H9 (cell line): ENCODE measurements around the gene TGOLN2. TPM values are rescaled to one million over a fixed set of nuclear protein-coding genes. Genes with fewer than 3 reads are reported as not detected.

Source experiments
- DNase-seq: peaks from one replicate; pipeline ENCODE4 v3.0.0-alpha.2; 2017
- H2AFZ ChIP-seq: one replicate; pipeline ENCODE4 v1.6.1; 2013; ENCODE audit warnings: mild to moderate bottlenecking, low read length, control low read depth, moderate library complexity
- H2AK5ac ChIP-seq: 2 replicates; pipeline ENCODE4 v1.6.1; 2013; ENCODE audit warnings: low read length, control low read depth, mixed read lengths; ENCODE audit not compliant: insufficient read length
- H2BK120ac ChIP-seq: one replicate; pipeline ENCODE4 v1.6.1; 2013; ENCODE audit warnings: low read depth, mild to moderate bottlenecking, low read length, control low read depth, inconsistent platforms; ENCODE audit not compliant: poor library complexity, severe bottlenecking
- H2BK12ac ChIP-seq: 2 replicates; pipeline ENCODE4 v1.6.1; 2013; ENCODE audit warnings: low read length, control low read depth, mixed read lengths, low read depth; ENCODE audit not compliant: insufficient read length
- H2BK15ac ChIP-seq: 2 replicates; pipeline ENCODE4 v1.6.1; 2013; ENCODE audit warnings: low read depth, low read length, control low read depth
- H2BK20ac ChIP-seq: one replicate; pipeline ENCODE4 v1.6.1; 2013; ENCODE audit warnings: low read depth, mild to moderate bottlenecking, low read length, control low read depth, inconsistent platforms; ENCODE audit not compliant: poor library complexity, severe bottlenecking
- H2BK5ac ChIP-seq: 2 replicates; pipeline ENCODE4 v1.6.1; 2013; ENCODE audit warnings: low read length, control low read depth, mixed read lengths; ENCODE audit not compliant: insufficient read length
- H3K14ac ChIP-seq: 2 replicates; pipeline ENCODE4 v1.6.1; 2013; ENCODE audit warnings: low read length, control low read depth; ENCODE audit not compliant: insufficient read depth
- H3K18ac ChIP-seq: 2 replicates; pipeline ENCODE4 v1.6.1; 2013; ENCODE audit warnings: low read depth, mild to moderate bottlenecking, mixed read lengths, low read length, control low read depth; ENCODE audit not compliant: insufficient read length
- H3K23ac ChIP-seq: 2 replicates; pipeline ENCODE4 v1.6.1; 2013; ENCODE audit warnings: low read length, control low read depth, mixed read lengths, low read depth; ENCODE audit not compliant: insufficient read length
- H3K23me2 ChIP-seq: 2 replicates; pipeline ENCODE4 v1.6.1; 2013; ENCODE audit warnings: low read depth, mild to moderate bottlenecking, mixed read lengths, low read length, control low read depth; ENCODE audit not compliant: insufficient read length, poor library complexity, severe bottlenecking
- H3K27ac ChIP-seq: 2 replicates; pipeline ENCODE4 v1.5.1; 2013; ENCODE audit warnings: low read length, control low read depth, mixed read lengths, low read depth; ENCODE audit not compliant: insufficient read length
- H3K27me3 ChIP-seq: 2 replicates; pipeline ENCODE4 v1.6.1; 2013; ENCODE audit warnings: low read length, control low read depth, inconsistent platforms; ENCODE audit not compliant: insufficient read depth
- H3K4ac ChIP-seq: 2 replicates; pipeline ENCODE4 v1.6.1; 2013; ENCODE audit warnings: low read depth, mild to moderate bottlenecking, control low read depth, inconsistent platforms, low read length, moderate library complexity
- H3K4me1 ChIP-seq: 2 replicates; pipeline ENCODE4 v1.6.1; 2013; ENCODE audit warnings: low read length, control low read depth, inconsistent platforms; ENCODE audit not compliant: insufficient read depth
- H3K4me2 ChIP-seq: 2 replicates; pipeline ENCODE4 v1.6.1; 2013; ENCODE audit warnings: low read length, control low read depth, mixed read lengths; ENCODE audit not compliant: insufficient read length, insufficient read depth
- H3K56ac ChIP-seq: 2 replicates; pipeline ENCODE4 v1.6.1; 2013; ENCODE audit warnings: low read depth, mild to moderate bottlenecking, mixed read lengths, low read length, control low read depth; ENCODE audit not compliant: insufficient read length
- H3K79me1 ChIP-seq: 2 replicates; pipeline ENCODE4 v1.6.1; 2013; ENCODE audit warnings: low read depth, mild to moderate bottlenecking, moderate library complexity, low read length, control low read depth, inconsistent platforms; ENCODE audit not compliant: insufficient read depth, poor library complexity, severe bottlenecking
- H3K79me2 ChIP-seq: 2 replicates; pipeline ENCODE4 v1.6.1; 2013; ENCODE audit warnings: low read length, control low read depth, inconsistent platforms; ENCODE audit not compliant: insufficient read depth
- H3K9ac ChIP-seq: 2 replicates; pipeline ENCODE4 v1.6.1; 2013; ENCODE audit warnings: low read length, control low read depth, mixed read lengths; ENCODE audit not compliant: insufficient read length; ENCODE audit errors: extremely low read depth
- H3K9me3 ChIP-seq: one replicate; pipeline ENCODE4 v1.6.1; 2013; ENCODE audit warnings: low read depth, low read length, inconsistent platforms; ENCODE audit not compliant: control insufficient read depth
- H3T11ph ChIP-seq: one replicate; pipeline ENCODE4 v1.6.1; 2013; ENCODE audit warnings: mild to moderate bottlenecking, low read length, control low read depth, inconsistent platforms
- H4K20me1 ChIP-seq: one replicate; pipeline ENCODE4 v1.6.1; 2013; ENCODE audit not compliant: control insufficient read depth, insufficient read length, insufficient read depth
- H4K5ac ChIP-seq: 2 replicates; pipeline ENCODE4 v1.6.1; 2013; ENCODE audit warnings: low read depth, mild to moderate bottlenecking, mixed read lengths, low read length, control low read depth; ENCODE audit not compliant: insufficient read length
- H4K8ac ChIP-seq: replicated peaks from 2 replicates; pipeline ENCODE4 v1.6.1; 2013; ENCODE audit warnings: low read length, control low read depth, mixed read lengths, low read depth; ENCODE audit not compliant: insufficient read length
- H4K91ac ChIP-seq: 2 replicates; pipeline ENCODE4 v1.6.1; 2013; ENCODE audit warnings: low read depth, mild to moderate bottlenecking, moderate library complexity, mixed read lengths, low read length, control low read depth; ENCODE audit not compliant: insufficient read length
- H3K27ac Mint-ChIP-seq, 3 experiments: 2 replicates in 2 of 3; 3 replicates in 1 of 3; pipeline ENCODE4 v1.8.0; 2020 to 2021; ENCODE audit warnings: mixed read lengths in 3 of 3, mild to moderate bottlenecking in 1 of 3, moderate library complexity in 1 of 3
- H3K27me3 Mint-ChIP-seq: 2 replicates; pipeline ENCODE4 v1.8.0; 2021; ENCODE audit warnings: low read depth, mild to moderate bottlenecking, moderate library complexity, mixed read lengths
- H3K36me3 Mint-ChIP-seq, 3 experiments: 2 replicates in 2 of 3; 3 replicates in 1 of 3; pipeline ENCODE4 v1.8.0; 2020 to 2021; ENCODE audit warnings: low read depth in 3 of 3, mixed read lengths in 3 of 3; ENCODE audit not compliant: insufficient read depth in 1 of 3
- H3K4me1 Mint-ChIP-seq, 2 experiments: 2 replicates each; pipeline ENCODE4 v1.8.0; 2020; ENCODE audit warnings: mixed read lengths in 2 of 2
- H3K4me3 Mint-ChIP-seq, 2 experiments: 2 replicates in 1 of 2; 3 replicates in 1 of 2; pipeline ENCODE4 v1.8.0; 2020 to 2021; ENCODE audit warnings: mild to moderate bottlenecking in 2 of 2, mixed read lengths in 2 of 2, moderate library complexity in 1 of 2
- H3K9me3 Mint-ChIP-seq, 2 experiments: 2 replicates in 1 of 2; 3 replicates in 1 of 2; pipeline ENCODE4 v1.8.0; 2020; ENCODE audit warnings: mild to moderate bottlenecking in 2 of 2, mixed read lengths in 2 of 2, moderate library complexity in 1 of 2
- WGBS: extraction: QIAGEN DNeasy Blood & Tissue Kit; methylation state at CpG from one replicate; pipeline ENCODE4 v1.1.7; 2013; ENCODE audit warnings: missing lambda C conversion rate, low lambda C conversion rate, mixed read lengths; ENCODE audit not compliant: insufficient read length; ENCODE audit errors: extremely low coverage; 5-methylcytosine and 5-hydroxymethylcytosine counted together
- total RNA-seq: library from RNA; stranded (reverse); gene quantifications from 2 replicates; pipeline ENCODE4 v1.2.1, GENCODE V29; 2021
- TF ChIP-seq, protein P1 (sequence below): fragments of 200-600 bp; sonication (generic); conservative IDR thresholded peaks from 3 replicates; pipeline ENCODE4 v1.8.0; 2021; ENCODE audit warnings: antibody characterized with exemption, mild to moderate bottlenecking

TGOLN2 gene
- total RNA-seq, 1 experiment from 2014 or later: 47.8 TPM

DNA sequence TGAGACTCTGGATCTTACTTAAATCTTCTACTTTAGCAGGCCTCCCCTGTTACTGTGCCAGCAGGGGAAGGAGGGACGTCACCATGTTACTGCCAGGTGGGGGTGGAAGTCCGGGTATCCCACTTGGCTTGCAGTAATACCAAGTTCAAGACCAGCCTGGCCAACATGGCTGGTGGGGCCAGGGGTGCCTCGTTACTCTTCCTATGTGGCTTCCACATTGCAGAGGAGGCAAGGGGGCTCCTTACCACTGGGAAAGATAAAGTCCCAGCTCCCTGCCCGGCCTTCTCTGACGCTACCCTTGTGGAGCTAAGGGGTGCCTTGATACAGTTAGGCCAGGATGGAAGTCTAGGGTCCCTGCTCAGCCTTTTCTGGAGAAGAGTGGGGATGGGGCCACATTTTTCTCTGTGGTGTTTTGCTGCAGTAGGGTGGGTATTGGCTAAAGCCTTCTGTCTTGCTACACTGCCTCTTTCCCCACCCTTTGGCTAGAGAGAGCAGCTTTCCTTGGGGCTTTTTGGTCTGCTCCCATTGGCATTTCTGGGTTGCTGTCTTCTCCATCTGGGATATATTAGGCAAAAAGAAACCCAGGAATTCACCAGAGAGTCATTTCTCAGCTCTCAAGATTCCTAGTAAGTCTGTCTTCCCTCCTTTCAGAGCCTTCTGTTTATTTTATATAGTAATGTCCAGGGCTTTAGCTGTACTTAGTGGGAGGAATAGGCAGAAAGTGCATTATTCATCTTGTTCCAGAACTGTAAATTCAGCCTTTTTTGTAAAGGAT is 48.7 kb upstream of the TGOLN2 start:
- H3K56ac ChIP-seq: no peak overlapping the region
- no peaks in the 10 kb centered on the region for H3K27me3 ChIP-seq
- no peak overlapping the region for H3K14ac ChIP-seq
- H3K9me3 Mint-ChIP-seq: peaks cover 14 to 16% of the 10 kb centered on the region in 2 experiments
- no peaks in the 10 kb centered on the region for H3K23me2 ChIP-seq
- H4K91ac ChIP-seq: no peak overlapping the region
- no peak overlapping the region for H4K5ac ChIP-seq
- no peak overlapping the region for H2BK120ac ChIP-seq
- TF ChIP-seq, protein P1, sequence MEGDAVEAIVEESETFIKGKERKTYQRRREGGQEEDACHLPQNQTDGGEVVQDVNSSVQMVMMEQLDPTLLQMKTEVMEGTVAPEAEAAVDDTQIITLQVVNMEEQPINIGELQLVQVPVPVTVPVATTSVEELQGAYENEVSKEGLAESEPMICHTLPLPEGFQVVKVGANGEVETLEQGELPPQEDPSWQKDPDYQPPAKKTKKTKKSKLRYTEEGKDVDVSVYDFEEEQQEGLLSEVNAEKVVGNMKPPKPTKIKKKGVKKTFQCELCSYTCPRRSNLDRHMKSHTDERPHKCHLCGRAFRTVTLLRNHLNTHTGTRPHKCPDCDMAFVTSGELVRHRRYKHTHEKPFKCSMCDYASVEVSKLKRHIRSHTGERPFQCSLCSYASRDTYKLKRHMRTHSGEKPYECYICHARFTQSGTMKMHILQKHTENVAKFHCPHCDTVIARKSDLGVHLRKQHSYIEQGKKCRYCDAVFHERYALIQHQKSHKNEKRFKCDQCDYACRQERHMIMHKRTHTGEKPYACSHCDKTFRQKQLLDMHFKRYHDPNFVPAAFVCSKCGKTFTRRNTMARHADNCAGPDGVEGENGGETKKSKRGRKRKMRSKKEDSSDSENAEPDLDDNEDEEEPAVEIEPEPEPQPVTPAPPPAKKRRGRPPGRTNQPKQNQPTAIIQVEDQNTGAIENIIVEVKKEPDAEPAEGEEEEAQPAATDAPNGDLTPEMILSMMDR: no peak
- no peaks in the 10 kb centered on the region for H3K9me3 ChIP-seq
- no peak overlapping the region for H3K18ac ChIP-seq
- no peak overlapping the region for H3K4me3 Mint-ChIP-seq
- no peaks in the 10 kb centered on the region for H3K79me2 ChIP-seq
- H3K4me1 ChIP-seq: no peaks in the 10 kb centered on the region
- no peak overlapping the region for H3K4ac ChIP-seq
- H2BK5ac ChIP-seq: no peak overlapping the region
- H3K23ac ChIP-seq: no peak overlapping the region
- H4K8ac ChIP-seq: no peak overlapping the region
- no peak overlapping the region for H2BK12ac ChIP-seq
- H3K9ac ChIP-seq: no peak overlapping the region
- H3K36me3 Mint-ChIP-seq: peaks cover 23 to 47% (median 36%) of the 10 kb centered on the region in 3 experiments
- no peak overlapping the region for H2AFZ ChIP-seq
- H3K79me1 ChIP-seq: no peaks in the 10 kb centered on the region
- H2BK15ac ChIP-seq: no peak overlapping the region
- H2AK5ac ChIP-seq: no peak overlapping the region
- no peaks in the 10 kb centered on the region for H4K20me1 ChIP-seq
- WGBS: no CpG with 5 or more reads among the region's 5 CpGs
- no peak for DNase-seq
- no peak overlapping the region for H3K4me2 ChIP-seq
- no peak overlapping the region for H3T11ph ChIP-seq
- H3K27ac ChIP-seq: no peak overlapping the region
- no peaks in the 10 kb centered on the region for H3K27me3 Mint-ChIP-seq
- no peaks in the 10 kb centered on the region for H3K4me1 Mint-ChIP-seq
- H2BK20ac ChIP-seq: no peak overlapping the region
- H3K27ac Mint-ChIP-seq: no peak overlapping the region
